ENCODE measurements around the gene CST7.

CST7 gene

DNA sequence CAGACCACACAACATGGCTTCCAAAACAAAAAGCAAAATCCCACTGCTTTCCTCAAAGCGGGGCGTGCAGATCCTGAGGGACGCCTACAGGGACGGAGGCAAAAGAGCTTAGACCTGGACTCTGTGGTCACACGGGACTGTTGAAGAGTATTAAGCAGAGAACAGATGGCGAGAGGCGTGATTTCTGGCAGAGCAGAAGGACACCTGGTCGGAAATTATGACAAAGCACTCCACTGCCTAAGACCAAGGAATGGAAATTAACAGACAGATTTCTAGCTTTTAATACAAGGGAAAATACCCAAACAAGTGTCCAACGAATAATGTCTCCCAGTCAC lies 15.4 kb downstream of the CST7 start:
- no peak for DNase-seq (ENCODE audit: low read depth)

DNA sequence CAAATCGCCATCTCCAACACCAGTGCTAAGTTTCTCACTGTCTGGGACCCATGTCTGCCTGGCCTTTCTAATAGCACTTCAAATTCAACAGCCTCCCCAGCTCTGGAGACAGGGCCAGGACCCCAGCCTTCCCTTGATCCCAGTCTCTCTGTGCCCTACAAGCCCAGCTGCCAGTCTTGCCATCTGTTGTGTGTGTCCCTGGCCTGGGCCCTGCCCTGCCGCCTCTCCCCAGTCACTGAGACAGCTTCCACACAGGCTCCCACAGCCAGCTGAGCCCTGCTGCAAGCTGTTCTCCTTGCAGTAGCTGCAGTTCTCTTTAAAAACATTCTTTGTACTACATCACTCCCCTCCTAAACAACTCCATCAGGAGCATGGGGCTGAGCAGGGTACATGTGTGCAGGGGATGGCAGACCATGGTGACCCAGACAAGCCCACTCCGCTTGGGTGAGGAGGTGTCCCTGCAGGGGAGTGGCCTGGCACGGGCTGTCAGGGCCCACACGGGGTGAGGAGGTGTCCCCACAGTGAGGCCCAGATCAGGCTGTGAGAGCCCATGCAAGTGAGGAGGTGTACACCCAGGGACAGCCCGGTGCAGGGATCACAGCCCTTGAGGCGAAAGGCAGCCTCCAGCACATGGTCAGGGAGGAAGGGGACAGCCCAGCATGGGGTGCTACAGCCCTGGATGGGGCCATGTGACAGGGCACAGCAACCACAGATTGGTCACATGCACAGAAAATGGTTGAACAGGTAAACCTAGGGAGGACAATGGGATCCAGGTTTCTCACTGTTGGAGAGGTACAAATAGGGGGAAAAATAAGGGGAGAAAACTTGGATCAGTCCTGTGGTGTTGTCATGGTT lies 16.2 kb downstream of the CST7 start:
- no peak for DNase-seq (ENCODE audit: low read depth)

GRCh38 chr20:24966317-24967012 lies 17.4 kb downstream of the CST7 start:
- DNase-seq (ENCODE audit: low read depth), result no peak

DNA sequence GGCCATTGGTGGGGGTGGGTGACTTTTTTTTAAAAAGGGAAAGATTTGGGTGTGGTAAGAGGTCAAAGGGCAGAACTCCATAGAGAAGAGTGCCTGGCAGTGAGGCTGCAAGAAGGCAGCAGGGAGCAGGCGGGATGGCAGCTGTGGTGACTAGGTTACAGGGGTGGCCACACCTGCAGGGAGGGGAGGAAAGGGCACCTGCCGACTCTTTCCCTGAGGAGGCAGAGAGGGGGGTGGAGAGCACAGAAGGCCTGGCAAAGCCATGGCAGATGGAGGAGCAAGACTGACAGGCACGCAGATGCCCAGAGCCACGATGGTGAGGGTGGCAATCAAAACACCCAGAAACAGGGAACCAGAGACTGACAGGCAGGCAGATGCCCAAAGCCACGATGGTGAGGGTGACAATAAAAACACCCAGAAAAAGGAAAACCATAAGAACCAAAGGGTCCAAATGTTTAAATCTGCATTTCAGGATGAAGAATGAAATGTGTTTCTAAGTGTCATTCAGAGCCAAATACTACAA lies 19.3 kb downstream of the CST7 start:
- DNase-seq (ENCODE audit: low read depth), result no peak

GRCh38 chr20:24969186-24970029 lies 20.3 kb downstream of the CST7 start:
- DNase-seq (ENCODE audit: low read depth), result no peak

DNA sequence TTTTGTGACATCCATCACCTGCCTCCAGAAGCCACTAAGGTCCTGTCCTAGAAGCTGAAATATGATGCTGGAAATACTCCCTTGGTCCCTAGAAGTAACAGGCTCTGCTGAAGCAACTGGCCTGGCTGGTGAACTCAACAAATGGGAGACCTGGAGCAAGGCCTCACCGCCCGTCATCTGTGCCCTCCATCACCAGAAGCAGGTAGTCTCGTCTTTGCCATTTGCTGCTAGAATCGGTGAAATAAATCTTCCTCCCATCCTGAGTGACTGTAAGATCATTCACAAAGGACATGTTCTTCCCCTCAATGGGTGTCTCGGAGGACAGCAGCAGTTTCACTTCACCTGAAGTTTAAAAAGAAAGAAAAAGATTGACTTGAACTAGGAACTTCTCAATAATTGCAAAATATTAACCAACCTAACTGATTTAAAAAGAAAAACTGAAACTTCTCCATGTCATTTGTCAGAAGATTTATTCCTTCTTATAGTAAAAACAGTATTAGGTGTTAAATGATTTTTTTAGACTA lies 21.0 kb downstream of the CST7 start:
- DNase-seq (ENCODE audit: low read depth), result no peak

- DNase-seq (ENCODE audit: low read depth), result no peak
Measured at GRCh38 chr20:24970754-24971153, 21.7 kb downstream of the CST7 start.

DNA sequence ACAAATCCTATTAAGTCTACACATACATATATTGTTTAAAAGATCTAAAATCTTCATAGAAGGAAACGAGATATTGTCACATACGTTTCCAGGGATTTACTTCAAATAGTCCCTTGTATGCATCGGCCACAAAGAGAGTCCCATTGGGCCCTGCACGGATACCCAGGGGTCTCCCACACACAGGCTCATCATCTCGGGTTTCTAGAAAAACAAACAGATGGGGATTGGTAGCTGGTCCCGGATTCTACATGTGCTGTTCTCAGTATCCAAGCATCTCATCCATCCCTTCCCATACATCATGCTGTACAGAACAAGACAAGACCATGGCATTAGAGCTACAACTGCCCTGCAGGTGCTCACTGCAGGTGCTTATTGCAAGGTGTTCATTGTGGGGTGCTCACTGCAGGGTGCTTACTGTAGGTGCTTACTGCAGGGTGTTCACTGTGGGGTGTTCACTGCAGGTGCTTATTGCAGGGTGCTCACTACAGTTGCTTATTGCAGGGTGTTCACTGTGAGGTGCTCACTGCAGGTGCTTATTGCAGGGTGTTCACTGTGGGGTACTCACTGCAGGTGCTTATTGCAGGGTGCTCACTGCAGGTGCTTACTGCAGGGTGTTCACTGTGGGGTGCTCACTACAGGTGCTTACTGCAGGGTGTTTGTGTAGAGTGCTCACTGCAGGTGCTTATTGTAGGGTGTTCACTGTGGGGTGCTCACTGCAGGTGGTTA lies 22.5 kb downstream of the CST7 start:
- no peak for DNase-seq (ENCODE audit: low read depth)

- DNase-seq (ENCODE audit: low read depth), result no peak
Measured at GRCh38 chr20:24972341-24972740, 23.3 kb downstream of the CST7 start.

- DNase-seq (ENCODE audit: low read depth), result no peak
Measured at GRCh38 chr20:24977336-24977735, 28.3 kb downstream of the CST7 start.

- no peak for DNase-seq (ENCODE audit: low read depth)
Measured at GRCh38 chr20:24977797-24978196, 28.7 kb downstream of the CST7 start.

DNA sequence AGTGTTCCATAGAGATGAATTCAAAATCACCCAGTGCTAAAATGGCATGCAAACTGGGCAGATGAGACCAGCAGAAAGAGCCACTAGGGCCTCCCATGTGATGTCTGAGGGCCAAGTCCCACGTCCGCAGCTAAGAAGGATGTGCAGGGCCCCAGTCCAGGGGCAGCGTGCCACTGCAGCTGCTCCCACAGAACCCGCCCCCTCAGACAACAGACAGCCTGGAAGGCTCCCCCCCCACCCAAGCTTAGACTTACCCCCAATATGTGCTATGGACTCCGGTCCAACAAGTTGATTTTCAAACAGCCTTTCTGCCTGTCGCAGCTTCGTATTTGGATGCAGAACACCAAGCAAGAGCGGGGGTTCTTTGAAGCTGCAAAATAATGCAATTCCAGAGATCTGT lies 29.4 kb downstream of the CST7 start:
- no peak for DNase-seq (ENCODE audit: low read depth)

- DNase-seq (ENCODE audit: low read depth), result no peak
Measured at GRCh38 chr20:24979036-24979960, 30.2 kb downstream of the CST7 start.

- no peak for DNase-seq (ENCODE audit: low read depth)
Measured at GRCh38 chr20:24980291-24981053, 31.4 kb downstream of the CST7 start.

GRCh38 chr20:24981282-24981681 lies 32.2 kb downstream of the CST7 start:
- no peak for DNase-seq (ENCODE audit: low read depth)

DNA sequence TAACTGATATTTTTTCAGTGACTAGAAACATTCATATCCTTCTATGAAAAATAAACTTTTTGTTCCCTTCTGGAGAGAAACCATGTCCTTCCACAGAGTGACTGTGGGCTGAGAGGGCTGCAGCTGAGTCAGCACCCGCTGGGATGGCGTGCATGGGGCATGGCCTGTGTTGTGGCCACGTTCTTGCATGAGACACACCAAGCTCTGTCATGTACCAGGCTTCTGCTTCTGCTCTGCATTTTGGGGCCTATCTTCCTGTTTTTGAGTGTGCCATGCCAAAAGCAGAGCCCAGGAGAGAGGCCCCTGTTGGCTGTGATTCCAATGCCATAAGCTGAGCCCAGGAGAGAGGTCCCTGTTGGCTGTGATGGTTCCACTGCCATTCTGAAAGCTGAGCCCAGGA lies 32.7 kb downstream of the CST7 start:
- no peak for DNase-seq (ENCODE audit: low read depth)

DNA sequence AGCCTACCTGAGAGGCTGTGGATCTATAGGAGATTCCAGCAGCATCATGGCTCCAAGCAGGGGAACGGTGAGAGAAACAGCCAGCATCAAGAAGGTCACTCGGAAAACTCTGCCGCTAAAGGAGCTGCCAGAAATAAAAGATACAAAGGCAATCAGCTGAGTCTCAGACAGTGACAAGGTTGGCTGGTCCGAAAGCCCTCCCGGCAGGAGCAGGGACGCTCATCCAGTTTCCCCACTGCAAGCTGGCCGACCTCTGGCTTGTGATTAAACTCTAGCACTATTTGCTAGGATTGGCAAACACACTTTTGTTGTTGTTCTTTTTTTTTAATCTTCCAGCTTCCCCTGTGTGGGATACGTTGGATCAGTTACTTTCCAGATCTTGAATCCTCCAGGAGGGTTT lies 34.8 kb downstream of the CST7 start:
- no peak for DNase-seq (ENCODE audit: low read depth)

- DNase-seq (ENCODE audit: low read depth), result no peak
Measured at GRCh38 chr20:24984961-24985640, 36.0 kb downstream of the CST7 start.

DNA sequence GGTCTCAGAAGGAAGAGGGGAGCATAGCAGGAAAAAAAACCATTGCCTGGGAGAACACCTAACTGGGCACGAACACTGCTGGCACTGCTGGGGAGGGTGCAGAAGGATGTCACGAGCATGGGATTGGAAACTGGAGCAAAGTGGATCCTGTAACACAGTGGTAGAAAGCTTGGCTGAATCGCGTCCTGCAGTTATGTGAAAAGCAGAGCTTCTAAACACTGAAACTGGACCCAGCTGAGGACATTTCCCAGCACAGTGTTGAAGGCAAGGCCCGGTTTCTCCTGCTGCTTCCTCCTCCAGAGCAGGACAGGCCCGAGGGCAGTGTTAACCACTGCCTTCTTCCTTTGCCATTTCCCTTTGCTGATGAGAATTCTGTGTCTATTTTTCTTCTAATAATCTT lies 36.7 kb downstream of the CST7 start:
- DNase-seq (ENCODE audit: low read depth), result no peak

All from stimulated activated CD8-positive, alpha-beta memory T cell treated with anti-CD3 and anti-CD28 coated beads, Interleukin-15, amount 100 ng/mL, for 1 hour (primary cell).